HepG2 (cell line): ENCODE results near the gene POLRMT. TPM values are rescaled to one million over a fixed set of nuclear protein-coding genes. Genes with fewer than 3 reads are reported as not detected.

Experiments used
- CBX5 ChIP-seq: sonication (generic); formaldehyde crosslinking; IDR thresholded peaks from 2 replicates; pipeline ENCODE4 v1.4.0; 2020; ENCODE audit warnings: missing genetic modification reagents, borderline replicate concordance
- EZH2 ChIP-seq: conservative IDR thresholded peaks from 2 replicates; pipeline ENCODE4 v1.6.1; 2012; ENCODE audit warnings: mild to moderate bottlenecking, low read depth, low read length, moderate library complexity
- HES4 ChIP-seq: sonication (generic); formaldehyde crosslinking; IDR thresholded peaks from 2 replicates; pipeline ENCODE4 v1.9.0; 2021; ENCODE audit warnings: mild to moderate bottlenecking, missing genetic modification reagents, borderline replicate concordance
- IKZF1 ChIP-seq: fragments of 450-650 bp; IDR thresholded peaks from 2 replicates; pipeline ENCODE4 v1.7.1; 2016
- KDM4B ChIP-seq: sonication (generic); formaldehyde crosslinking; IDR thresholded peaks from 2 replicates; pipeline ENCODE4 v1.4.0; 2020; ENCODE audit warnings: missing genetic modification reagents
- MIER2 ChIP-seq: IDR thresholded peaks from 2 replicates; pipeline ENCODE4 v1.6.1; 2016; ENCODE audit warnings: missing biosample characterization, missing genetic modification reagents
- PLSCR1 ChIP-seq: sonication (generic); formaldehyde crosslinking; IDR thresholded peaks from 2 replicates; pipeline ENCODE4 v1.5.0; 2020; ENCODE audit warnings: missing genetic modification reagents, mild to moderate bottlenecking, borderline replicate concordance
- REL ChIP-seq: sonication (generic); formaldehyde crosslinking; conservative IDR thresholded peaks from 2 replicates; pipeline ENCODE4 v1.8.0; 2022; ENCODE audit warnings: mild to moderate bottlenecking, missing genetic modification reagents, moderate library complexity
- ZBTB14 ChIP-seq: sonication (generic); formaldehyde crosslinking; IDR thresholded peaks from 2 replicates; pipeline ENCODE4 v1.4.0; 2020; ENCODE audit warnings: missing genetic modification reagents
- ZC3H4 ChIP-seq: sonication (generic); formaldehyde crosslinking; IDR thresholded peaks from 2 replicates; pipeline ENCODE4 v1.4.0; 2020; ENCODE audit warnings: missing genetic modification reagents, borderline replicate concordance
- ZFP82 ChIP-seq: sonication (generic); formaldehyde crosslinking; IDR thresholded peaks from 2 replicates; pipeline ENCODE4 v1.5.1; 2020; ENCODE audit warnings: mild to moderate bottlenecking, missing genetic modification reagents, borderline replicate concordance
- ZNF121 ChIP-seq: sonication (generic); formaldehyde crosslinking; IDR thresholded peaks from 2 replicates; pipeline ENCODE4 v1.5.0; 2020; ENCODE audit warnings: mild to moderate bottlenecking, missing genetic modification reagents
- ZNF124 ChIP-seq: sonication (generic); formaldehyde crosslinking; IDR thresholded peaks from 2 replicates; pipeline ENCODE4 v1.4.0; 2020; ENCODE audit warnings: missing genetic modification reagents
- ZNF329 ChIP-seq: sonication (generic); formaldehyde crosslinking; IDR thresholded peaks from 2 replicates; pipeline ENCODE4 v1.9.0; 2021; ENCODE audit warnings: low read depth, mild to moderate bottlenecking, missing genetic modification reagents
- ZNF563 ChIP-seq: sonication (generic); formaldehyde crosslinking; IDR thresholded peaks from 2 replicates; pipeline ENCODE4 v1.8.0; 2022; ENCODE audit warnings: mild to moderate bottlenecking, moderate library complexity, missing genetic modification reagents
- ZNF609 ChIP-seq: sonication (generic); formaldehyde crosslinking; IDR thresholded peaks from 2 replicates; pipeline ENCODE4 v1.4.0; 2020; ENCODE audit warnings: mild to moderate bottlenecking, missing genetic modification reagents, borderline replicate concordance
- ZNF749 ChIP-seq: sonication (generic); formaldehyde crosslinking; IDR thresholded peaks from 2 replicates; pipeline ENCODE4 v1.8.0; 2022; ENCODE audit warnings: mild to moderate bottlenecking, missing genetic modification reagents, moderate library complexity, borderline replicate concordance
- ZNF770 ChIP-seq: sonication (generic); formaldehyde crosslinking; IDR thresholded peaks from 2 replicates; pipeline ENCODE4 v1.5.0; 2020; ENCODE audit warnings: mild to moderate bottlenecking, missing genetic modification reagents
- ZSCAN9 ChIP-seq: IDR thresholded peaks from 2 replicates; pipeline ENCODE4 v1.6.1; 2016; ENCODE audit warnings: borderline replicate concordance
- polyA plus RNA-seq, 8 experiments: library from polyadenylated mRNA; depleted of rRNA in 3 of 8; stranded (reverse) in 7 of 8; unstranded in 1 of 8; fragments of >200 nt; fragmentation: Illumina TruSeq in 4 of 8; extraction: Trizol in 4 of 8; gene quantifications; 2 replicates each; pipeline versions ENCODE4 v1.2.1 to v1.2.3, GENCODE V29; 2011 to 2016; ENCODE audit warnings: low read depth in 4 of 8, missing spikeins in 1 of 8, mixed read lengths in 1 of 8; ENCODE audit not compliant: insufficient read depth in 1 of 8
- total RNA-seq, 5 experiments: library from RNA; depleted of rRNA; stranded (reverse); fragments of >200 nt; fragmentation: Illumina TruSeq; extraction: Trizol; gene quantifications; 2 replicates each; pipeline ENCODE4 v1.2.3, GENCODE V29; 2016; ENCODE audit warnings: low read depth in 1 of 5

The POLRMT gene
- total and polyA plus RNA-seq, 2 of the 13 experiments (the other 11 are each of a cell fraction or from before 2014, with no cell fraction given) = 78.0 to 101 TPM

- peak; percentile 94 for TF ChIP-seq MIER2 (CRISPR knock-in tag)
- no peak for TF ChIP-seq IKZF1
- peak; percentile 76; the same call in 1 of the 2 replicates for TF ChIP-seq ZNF124 (CRISPR knock-in tag)
- TF ChIP-seq ZSCAN9 (CRISPR knock-in tag) = peak; percentile 98
- TF ChIP-seq ZFP82 (CRISPR knock-in tag) = no peak; the same call in 1 of the 2 replicates
- no peak for TF ChIP-seq ZC3H4 (CRISPR knock-in tag)
- no peak for TF ChIP-seq REL (CRISPR knock-in tag)
- 0 out of 2 replicates have a peak, but pooled peaks have one; percentile 55 for TF ChIP-seq ZNF329
- no peak for TF ChIP-seq ZNF609
- 0 out of 2 replicates have a peak, but pooled peaks have one; percentile 27 for TF ChIP-seq ZNF770
- 0 out of 2 replicates have a peak, but pooled peaks have one; percentile 56 for TF ChIP-seq ZNF749 (CRISPR knock-in tag)
- TF ChIP-seq HES4 (CRISPR knock-in tag) = peak; percentile 90; the same call in 1 of the 2 replicates
- TF ChIP-seq PLSCR1 (CRISPR knock-in tag) = 0 out of 2 replicates have a peak, but pooled peaks have one; percentile 48
- TF ChIP-seq EZH2 = peak; percentile 84; the same call in 1 of the 2 replicates
- TF ChIP-seq ZNF563 (CRISPR knock-in tag) = peak; percentile 79; the same call in 1 of the 2 replicates
- TF ChIP-seq CBX5 (CRISPR knock-in tag) = no peak
- TF ChIP-seq ZBTB14 (CRISPR knock-in tag) = 0 out of 2 replicates have a peak, but pooled peaks have one; percentile 33
- TF ChIP-seq KDM4B (CRISPR knock-in tag) = peak; percentile 73; the same call in 1 of the 2 replicates
- no peak for TF ChIP-seq ZNF121 (CRISPR knock-in tag)
Observed at GRCh38 chr19:591099-591958, 42.0 kb downstream of the POLRMT start (continued).
